B cell (primary cell): ENCODE measurements around the gene KIRREL3. TPM values are rescaled to one million over a fixed set of nuclear protein-coding genes. Genes with fewer than 3 reads are reported as not detected.

Experiments used
- ATAC-seq: fragments of 200-7000 bp; cut with Tn5 transposase; one replicate; pipeline ENCODE4 v1.10.0; 2021; ENCODE audit warnings: low read depth, mild to moderate bottlenecking, moderate number of reproducible peaks, moderate library complexity
- CTCF ChIA-PET: fragments of 350-600 bp; sonication (Branson Sonifier 250); formaldehyde crosslinking; loops from one replicate; lab custom pipeline; 2021; ENCODE audit warnings: antibody characterized with exemption, inconsistent platforms; lab: Charles Lee
- POLR2A ChIA-PET: fragments of 350-600 bp; sonication (Branson Sonifier 250); formaldehyde crosslinking; loops from one replicate; lab custom pipeline; 2021; ENCODE audit warnings: antibody characterized with exemption; lab: Charles Lee
- DNase-seq: peaks from one replicate; pipeline ENCODE4 v3.0.0; 2013
- H2AFZ ChIP-seq: 2 replicates; pipeline ENCODE4 v1.6.1; 2012; ENCODE audit warnings: mild to moderate bottlenecking, low read depth, low read length; ENCODE audit not compliant: insufficient read depth, poor library complexity, severe bottlenecking
- H3K27ac ChIP-seq, 2 donors: 1 replicate in 1 of 2; 2 replicates in 1 of 2; pipeline ENCODE4 v1.5.1; 2012 to 2013; ENCODE audit warnings: low read length in 2 of 2, mild to moderate bottlenecking in 2 of 2, moderate library complexity in 1 of 2
- H3K27me3 ChIP-seq, 4 experiments: fragments of 200-600 bp in 1 of 4; sonication (generic) in 1 of 4; replicated peaks in 1 of 4; 1 replicate in 2 of 4; 2 replicates in 2 of 4; pipeline versions ENCODE4 v1.6.1 to v1.7.0; 2013 to 2016; ENCODE audit warnings: low read length in 3 of 4, mild to moderate bottlenecking in 2 of 4, mixed read lengths in 1 of 4, moderate library complexity in 1 of 4; ENCODE audit not compliant: insufficient read depth in 4 of 4, control insufficient read depth in 3 of 4; ENCODE audit errors: control extremely low read depth in 1 of 4
- H3K36me3 ChIP-seq, 2 experiments: replicated peaks in 1 of 2; 1 replicate in 1 of 2; 2 replicates in 1 of 2; pipeline versions ENCODE4 v1.6.1 to v1.7.1; 2013; ENCODE audit warnings: low read length in 1 of 2; ENCODE audit not compliant: insufficient read depth in 2 of 2, control insufficient read depth in 1 of 2; ENCODE audit errors: control extremely low read depth in 1 of 2, extremely low read depth in 1 of 2
- H3K4me1 ChIP-seq, 2 donors: fragments of 200-600 bp in 1 of 2; sonication (generic) in 1 of 2; 1 replicate in 1 of 2; 2 replicates in 1 of 2; pipeline versions ENCODE4 v1.5.1 to v1.6.1; 2013 to 2017; ENCODE audit warnings: low read length in 2 of 2; ENCODE audit not compliant: control insufficient read depth in 2 of 2, insufficient read depth in 2 of 2
- H3K4me2 ChIP-seq: replicated peaks from 2 replicates; pipeline ENCODE3; 2012; ENCODE audit warnings: mild to moderate bottlenecking, low read depth, low read length; ENCODE audit not compliant: poor library complexity, severe bottlenecking
- H3K4me3 ChIP-seq, 5 experiments: fragments of 200-600 bp in 1 of 5; sonication (generic) in 1 of 5; 1 replicate in 3 of 5; 2 replicates in 2 of 5; pipeline versions ENCODE4 v1.5.1 to v1.7.0; 2011 to 2016; ENCODE audit warnings: low read length in 4 of 5, mild to moderate bottlenecking in 4 of 5, low read depth in 2 of 5, control low read depth in 1 of 5, moderate library complexity in 1 of 5; ENCODE audit not compliant: insufficient read depth in 1 of 5; ENCODE audit errors: control extremely low read depth in 1 of 5, extremely low read depth in 1 of 5
- H3K79me2 ChIP-seq: fragments of 200-600 bp; sonication (generic); one replicate; pipeline ENCODE4 v1.6.0; 2016; ENCODE audit warnings: low read length; ENCODE audit not compliant: control insufficient read depth, insufficient read depth
- H3K9ac ChIP-seq: fragments of 200-600 bp; sonication (generic); 2 replicates; pipeline ENCODE4 v1.6.1; 2017; ENCODE audit warnings: mild to moderate bottlenecking, low read length, moderate library complexity
- H3K9me3 ChIP-seq, 3 donors: one replicate each; pipeline versions ENCODE4 v1.6.1 to v1.7.1; 2013; ENCODE audit warnings: low read length in 2 of 3; ENCODE audit not compliant: control insufficient read depth in 2 of 3, insufficient read depth in 1 of 3; ENCODE audit errors: control extremely low read depth in 1 of 3
- H4K20me1 ChIP-seq: 2 replicates; pipeline ENCODE4 v1.6.0; 2012; ENCODE audit warnings: mild to moderate bottlenecking, low read length; ENCODE audit not compliant: insufficient read depth, control insufficient read depth, poor library complexity, severe bottlenecking
- H3K27ac Mint-ChIP-seq: one replicate; pipeline ENCODE4 v1.8.0; 2021; ENCODE audit warnings: mixed read lengths
- H3K27me3 Mint-ChIP-seq: one replicate; pipeline ENCODE4 v1.8.0; 2021; ENCODE audit warnings: mixed read lengths
- H3K4me1 Mint-ChIP-seq: one replicate; pipeline ENCODE4 v1.8.0; 2021; ENCODE audit warnings: mixed read lengths
- H3K4me3 Mint-ChIP-seq: one replicate; pipeline ENCODE4 v1.8.0; 2021; ENCODE audit warnings: mixed read lengths
- H3K9me3 Mint-ChIP-seq: one replicate; pipeline ENCODE4 v1.8.0; 2022; ENCODE audit warnings: mixed read lengths; ENCODE audit not compliant: insufficient read depth
- CTCF ChIP-seq: fragments of 200-600 bp; IDR thresholded peaks from one replicate; pipeline ENCODE4 v1.8.0; 2022; ENCODE audit warnings: antibody characterized with exemption, mild to moderate bottlenecking
- EZH2 ChIP-seq: IDR thresholded peaks from 2 replicates; pipeline ENCODE4 v1.6.1; 2012; ENCODE audit warnings: borderline replicate concordance, low read depth, mild to moderate bottlenecking, moderate library complexity, low read length; ENCODE audit not compliant: insufficient read depth, poor library complexity, severe bottlenecking
- WGBS: methylation state at CpG from one replicate; pipeline ENCODE4 v1.1.5; 2013; ENCODE audit warnings: missing lambda C conversion rate; ENCODE audit not compliant: insufficient coverage; 5-methylcytosine and 5-hydroxymethylcytosine counted together
- intact Hi-C: fragments of 100-400 bp; cut with micrococcal nuclease; formaldehyde crosslinking; loops from one replicate; pipeline ENCODE4 v1.10.0; 2022
- polyA plus RNA-seq: library from polyadenylated mRNA; depleted of rRNA; stranded (reverse); fragments of >200 nt; gene quantifications from 2 replicates; pipeline ENCODE4 v1.2.3, GENCODE V29; 2012
- total RNA-seq, 2 donors: library from RNA; stranded (reverse); fragments of 120-200 nt in 1 of 2; gene quantifications; 1 replicate in 1 of 2; 2 replicates in 1 of 2; pipeline versions ENCODE4 v1.2.3 to v1.2.4, GENCODE V29; 2013 to 2022

Gene KIRREL3
- total and polyA plus RNA-seq, 2 donors (not counting 1 experiment from before 2014, with no cell fraction given) = not detected

GRCh38 chr11:126581871-126582648 lies 418.5 kb downstream of the KIRREL3 start:
- Mint-ChIP-seq H3K9me3 (no peaks in the 10 kb centered on the region), H3K27ac (no peak overlapping the region), H3K27me3 (peaks cover 2% of the 10 kb centered on the region), H3K4me3 (no peak overlapping the region), H3K4me1 (no peaks in the 10 kb centered on the region)
- ChIA-PET CTCF (no interaction called here), POLR2A (no interaction called here)
- Histone ChIP-seq H3K9ac (no peak overlapping the region), H3K79me2 (no peaks in the 10 kb centered on the region), H3K4me3 (no peak overlapping the region), H3K4me1 (no peaks in the 10 kb centered on the region), H3K27me3 (no peaks in the 10 kb centered on the region), H3K4me2 (no peak overlapping the region), H4K20me1 (no peaks in the 10 kb centered on the region), H3K27ac (no peak overlapping the region), H3K36me3 (no peaks in the 10 kb centered on the region), H3K9me3 (no peaks in the 10 kb centered on the region), H2AFZ (no peak overlapping the region)
- 92% methylated on average over 7 of the region's 11 CpGs for WGBS
- no peak for DNase-seq
- no peak for TF ChIP-seq EZH2
- no peak for TF ChIP-seq CTCF
- no peak for ATAC-seq
- intact Hi-C loops = no loop called here

GRCh38 chr11:126578426-126578825 lies 422.1 kb downstream of the KIRREL3 start:
- Mint-ChIP-seq H3K4me3 (no peak overlapping the region), H3K9me3 (no peaks in the 10 kb centered on the region), H3K27me3 (no peaks in the 10 kb centered on the region), H3K4me1 (no peaks in the 10 kb centered on the region), H3K27ac (no peak overlapping the region)
- Histone ChIP-seq H3K36me3 (no peaks in the 10 kb centered on the region), H3K4me1 (no peaks in the 10 kb centered on the region), H3K9ac (no peak overlapping the region), H3K27ac (no peak overlapping the region), H3K4me3 (no peak overlapping the region), H3K27me3 (no peaks in the 10 kb centered on the region), H4K20me1 (no peaks in the 10 kb centered on the region), H3K79me2 (no peaks in the 10 kb centered on the region), H3K4me2 (no peak overlapping the region), H2AFZ (no peak overlapping the region), H3K9me3 (no peaks in the 10 kb centered on the region)
- ChIA-PET POLR2A (no interaction called here), CTCF (no interaction called here)
- ATAC-seq (no peak), DNase-seq (no peak)
- intact Hi-C loops = no loop called here
- TF ChIP-seq CTCF (no peak), EZH2 (no peak)
- 89% methylated on average over 9 of the region's 9 CpGs for WGBS
